Kidney (tissue), 14 donors: Measurements from ENCODE around the gene MYO5B. TPM values are rescaled to one million over a fixed set of nuclear protein-coding genes. Genes with fewer than 3 reads are reported as not detected.

Experiments
- DNase-seq, 5 donors: peaks; one replicate each; pipeline ENCODE4 v3.0.0-alpha.2; 2013 to 2020
- FAIRE-seq: peaks from 2 replicates; lab custom pipeline; 2012; peaks lifted over from hg19 to GRCh38; lab: Jason Lieb, UNC
- H3K27ac ChIP-seq, 2 donors: one replicate each; pipeline ENCODE4 v1.7.0; 2013; ENCODE audit warnings: low read depth in 2 of 2, low read length in 2 of 2, inconsistent platforms in 1 of 2
- H3K27me3 ChIP-seq: one replicate; pipeline ENCODE4 v1.7.1; 2013; ENCODE audit warnings: low read length, inconsistent platforms; ENCODE audit not compliant: control insufficient read depth, insufficient read depth
- H3K36me3 ChIP-seq, 3 donors: one replicate each; pipeline versions ENCODE4 v1.7.0 to v1.7.1; 2013; ENCODE audit warnings: low read length in 3 of 3, control low read depth in 1 of 3, inconsistent platforms in 1 of 3; ENCODE audit not compliant: insufficient read depth in 3 of 3, control insufficient read depth in 2 of 3
- H3K4me1 ChIP-seq, 3 donors: one replicate each; pipeline versions ENCODE4 v1.7.0 to v1.7.1; 2013; ENCODE audit warnings: low read length in 3 of 3, inconsistent platforms in 1 of 3, low read depth in 1 of 3; ENCODE audit not compliant: control insufficient read depth in 2 of 3, insufficient read depth in 2 of 3
- H3K4me3 ChIP-seq, 3 donors: one replicate each; pipeline versions ENCODE4 v1.7.0 to v1.8.1; 2013; ENCODE audit warnings: low read length in 3 of 3, control low read depth in 1 of 3, inconsistent platforms in 1 of 3
- H3K9ac ChIP-seq, 3 donors: one replicate each; pipeline versions ENCODE4 v1.7.0 to v1.7.1; 2013; ENCODE audit warnings: low read length in 3 of 3, control low read depth in 1 of 3, inconsistent platforms in 1 of 3
- H3K9me3 ChIP-seq, 3 donors: one replicate each; pipeline versions ENCODE4 v1.7.0 to v1.7.1; 2013; ENCODE audit warnings: low read length in 3 of 3, control low read depth in 1 of 3, inconsistent platforms in 1 of 3; ENCODE audit not compliant: control insufficient read depth in 2 of 3, insufficient read depth in 1 of 3
- CTCF ChIP-seq: IDR thresholded peaks from 3 replicates; pipeline ENCODE4 v1.5.1; 2012; ENCODE audit warnings: mild to moderate bottlenecking, moderate library complexity, borderline replicate concordance; ENCODE audit not compliant: insufficient read depth; ENCODE audit errors: extremely low read depth
- intact Hi-C: fragments of 100-400 bp; cut with DNase I; formaldehyde crosslinking; loops from one replicate; pipeline ENCODE4 v1.11.1; 2022
- polyA plus RNA-seq: library from polyadenylated mRNA; stranded (reverse); fragments of 350-450 nt; fragmentation: Illumina TruSeq; extraction: RNeasy Lipid Tissue Mini Kit (QIAGEN cat#74804); gene quantifications from one replicate; pipeline ENCODE4 v1.2.3, GENCODE V29; 2014; ENCODE audit warnings: low read depth, low replicate concordance; ENCODE audit not compliant: insufficient read depth
- total RNA-seq: library from RNA; stranded (reverse); fragmentation: NEBNext Ultra II Directional; extraction: Animal tissue kit (Norgen Biotek cat#: 25700); gene quantifications from one replicate; pipeline ENCODE4 v1.2.1, GENCODE V29; 2021
- donor health status: control.
- donor health status: control.
- donor health status: control.
- donor health status: control.
- donor health status: control.
- donor health status: DM: yes; HTN: yes; CAD: no.
- donor health status: Normal renal cell carcinoma (clear cell type).

Gene MYO5B
- total and polyA plus RNA-seq, 2 donors from 2014 or later: 17.8 to 43.8 TPM

DNA sequence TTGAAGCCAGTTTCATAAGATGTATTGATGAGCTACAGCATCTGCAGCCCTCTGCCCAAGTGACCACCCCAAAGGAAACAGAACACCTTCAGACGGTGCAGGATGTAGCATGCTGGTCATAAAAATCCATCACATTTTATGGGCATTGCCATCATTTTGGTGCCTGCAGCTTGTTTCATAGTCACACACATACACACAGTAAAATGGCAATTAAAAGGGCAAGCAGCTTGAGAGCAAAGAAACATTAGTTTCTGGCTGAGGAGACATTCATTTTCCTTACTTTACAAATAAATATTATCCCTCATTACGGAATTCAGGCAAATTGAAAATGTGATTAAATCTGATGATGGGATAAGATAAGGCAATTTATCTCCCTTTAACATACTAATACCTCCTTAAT, 13.4 kb downstream of the MYO5B start:
- Histone ChIP-seq H3K36me3 (no peaks in the 10 kb centered on the region), H3K4me3 (no peak overlapping the region), H3K4me1 (no peaks in the 10 kb centered on the region), H3K9me3 (no peaks in the 10 kb centered on the region), H3K27ac (no peak overlapping the region), H3K27me3 (no peaks in the 10 kb centered on the region), H3K9ac (no peak overlapping the region)
- no peak for DNase-seq
- TF ChIP-seq CTCF: no peak
- FAIRE-seq: no peak
- intact Hi-C loops: no loop called here

GRCh38 chr18:50179465-50179864, 15.5 kb downstream of the MYO5B start:
- H3K27ac ChIP-seq: no peak overlapping the region
- no peaks in the 10 kb centered on the region for H3K36me3 ChIP-seq
- no peaks in the 10 kb centered on the region for H3K9me3 ChIP-seq
- H3K4me3 ChIP-seq: no peak overlapping the region
- no peak for TF ChIP-seq CTCF
- H3K9ac ChIP-seq: no peak overlapping the region
- no peaks in the 10 kb centered on the region for H3K4me1 ChIP-seq
- DNase-seq: no peak
- H3K27me3 ChIP-seq: no peaks in the 10 kb centered on the region
- no peak for FAIRE-seq
- intact Hi-C loops: no loop called here

DNA sequence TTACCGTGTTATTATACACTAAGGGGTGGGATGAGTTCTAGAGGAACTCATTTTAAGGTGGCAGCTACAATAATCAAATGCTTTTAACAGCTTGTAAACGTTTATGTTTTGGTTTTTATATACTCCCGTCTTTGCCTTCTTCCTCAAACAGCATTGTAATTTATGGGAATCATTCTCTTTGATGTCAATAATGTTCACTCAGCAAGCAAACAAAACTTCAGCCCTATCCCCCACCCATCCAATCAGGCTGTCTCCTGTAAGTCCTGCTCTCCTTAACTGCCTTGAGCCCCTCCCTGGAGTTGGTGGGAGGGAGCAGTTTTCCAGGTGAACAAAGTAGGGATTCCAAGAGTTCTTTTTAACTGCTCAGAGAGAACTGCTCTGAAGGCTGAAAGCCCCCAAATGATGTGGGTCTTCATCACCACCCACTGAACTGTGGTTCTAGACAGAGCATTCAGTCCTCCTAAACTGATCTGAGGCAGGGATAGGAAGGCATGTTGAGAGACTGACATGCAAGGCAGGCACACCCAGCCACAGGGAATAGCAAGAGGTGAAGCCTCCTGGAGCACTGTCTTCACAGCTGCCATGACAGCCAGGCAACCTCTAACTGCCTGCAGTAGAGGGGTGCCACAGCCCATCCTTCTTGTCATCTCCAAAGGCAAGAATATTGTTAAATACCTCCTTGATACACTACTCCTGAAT, 17.5 kb downstream of the MYO5B start:
- FAIRE-seq (no peak), DNase-seq (no peak)
- Histone ChIP-seq H3K36me3 (peaks cover 0 to 3% (median 0%) of the 10 kb centered on the region in 3 donors), H3K4me1 (no peaks in the 10 kb centered on the region), H3K9ac (no peak overlapping the region), H3K4me3 (no peak overlapping the region), H3K27me3 (no peaks in the 10 kb centered on the region), H3K27ac (no peak overlapping the region), H3K9me3 (no peaks in the 10 kb centered on the region)
- intact Hi-C loops: no loop called here
- no peak for TF ChIP-seq CTCF

- H3K9ac ChIP-seq: no peak overlapping the region
- H3K9me3 ChIP-seq: no peaks in the 10 kb centered on the region
- H3K27ac ChIP-seq: no peak overlapping the region
- H3K4me1 ChIP-seq: no peaks in the 10 kb centered on the region
- DNase-seq (no peak), FAIRE-seq (no peak)
- intact Hi-C loops: no loop called here
- TF ChIP-seq CTCF: no peak
- no peaks in the 10 kb centered on the region for H3K27me3 ChIP-seq
- H3K4me3 ChIP-seq: no peak overlapping the region
- peaks cover 0 to 3% (median 0%) of the 10 kb centered on the region in 3 donors for H3K36me3 ChIP-seq
These were observed 22.6 kb downstream of the MYO5B start for GRCh38 chr18:50172367-50172766.
